HepG2 (cell line): ENCODE measurements around the gene CCDC74A. TPM values are rescaled to one million over a fixed set of nuclear protein-coding genes. Genes with fewer than 3 reads are reported as not detected.

ENCODE experiments used
- ASH2L ChIP-seq: fragments of 300-600, 200-600 bp; sonication (generic); IDR thresholded peaks from 2 replicates; pipeline ENCODE4 v1.7.0; 2017; ENCODE audit warnings: low read depth, mild to moderate bottlenecking, moderate library complexity, mixed read lengths, low read length; ENCODE audit not compliant: insufficient read length
- ATF7 ChIP-seq, 2 experiments: fragments of 450-650 bp in 1 of 2; sonication (generic) in 1 of 2; formaldehyde crosslinking in 1 of 2; IDR thresholded peaks; 2 replicates each; pipeline versions ENCODE4 v1.4.0 to v1.6.1; 2016 to 2020; ENCODE audit warnings: antibody characterized with exemption in 1 of 2, mild to moderate bottlenecking in 1 of 2, missing genetic modification reagents in 1 of 2
- FIP1L1 ChIP-seq: fragments of 200-400 bp; formaldehyde crosslinking; IDR thresholded peaks from 2 replicates; pipeline ENCODE4 v1.6.1; 2018; ENCODE audit warnings: low read depth, mild to moderate bottlenecking, low read length, moderate library complexity, borderline replicate concordance; ENCODE audit not compliant: insufficient read depth
- MYC ChIP-seq: sonication (generic); formaldehyde crosslinking; IDR thresholded peaks from 2 replicates; pipeline ENCODE4 v1.9.0; 2021; ENCODE audit warnings: missing genetic modification reagents, borderline replicate concordance
- PAWR ChIP-seq: sonication (generic); formaldehyde crosslinking; IDR thresholded peaks from 2 replicates; pipeline ENCODE4 v1.4.0; 2020; ENCODE audit warnings: missing genetic modification reagents, mild to moderate bottlenecking, borderline replicate concordance
- POLR2AphosphoS2 ChIP-seq: IDR thresholded peaks from 2 replicates; pipeline ENCODE4 v1.6.1; 2011; ENCODE audit warnings: low read depth, low read length, improper control_type of control experiment
- REPIN1 ChIP-seq: sonication (generic); formaldehyde crosslinking; IDR thresholded peaks from 2 replicates; pipeline ENCODE4 v1.8.0; 2022; ENCODE audit warnings: missing genetic modification reagents, low read depth, mild to moderate bottlenecking, borderline replicate concordance
- TARDBP ChIP-seq: sonication (generic); formaldehyde crosslinking; IDR thresholded peaks from 2 replicates; pipeline ENCODE4 v1.8.0; 2022; ENCODE audit warnings: mild to moderate bottlenecking, missing genetic modification reagents
- ZNF772 ChIP-seq: sonication (generic); formaldehyde crosslinking; IDR thresholded peaks from 2 replicates; pipeline ENCODE4 v1.5.0; 2020; ENCODE audit warnings: mild to moderate bottlenecking, missing genetic modification reagents
- polyA plus RNA-seq, 8 experiments: library from polyadenylated mRNA; depleted of rRNA in 3 of 8; stranded (reverse) in 7 of 8; unstranded in 1 of 8; fragments of >200 nt; fragmentation: Illumina TruSeq in 4 of 8; extraction: Trizol in 4 of 8; gene quantifications; 2 replicates each; pipeline versions ENCODE4 v1.2.1 to v1.2.3, GENCODE V29; 2011 to 2016; ENCODE audit warnings: low read depth in 4 of 8, missing spikeins in 1 of 8, mixed read lengths in 1 of 8; ENCODE audit not compliant: insufficient read depth in 1 of 8
- total RNA-seq, 5 experiments: library from RNA; depleted of rRNA; stranded (reverse); fragments of >200 nt; fragmentation: Illumina TruSeq; extraction: Trizol; gene quantifications; 2 replicates each; pipeline ENCODE4 v1.2.3, GENCODE V29; 2016; ENCODE audit warnings: low read depth in 1 of 5
- TF ChIP-seq, protein P1 (sequence below): IDR thresholded peaks from 2 replicates; pipeline ENCODE4 v1.4.0; 2020; ENCODE audit warnings: mild to moderate bottlenecking, missing genetic modification reagents
- TF ChIP-seq, protein P2 (sequence below): sonication (generic); formaldehyde crosslinking; conservative IDR thresholded peaks from 2 replicates; pipeline ENCODE4 v1.8.0; 2022; ENCODE audit warnings: low read depth, missing genetic modification reagents
- TF ChIP-seq, protein P3 (sequence below): sonication (generic); formaldehyde crosslinking; IDR thresholded peaks from 2 replicates; pipeline ENCODE4 v1.4.0; 2020; ENCODE audit warnings: missing genetic modification reagents

CCDC74A gene
- total and polyA plus RNA-seq, 2 of the 13 experiments (the other 11 are each of a cell fraction or from before 2014, with no cell fraction given) = 0.15 to 0.17 TPM

DNA sequence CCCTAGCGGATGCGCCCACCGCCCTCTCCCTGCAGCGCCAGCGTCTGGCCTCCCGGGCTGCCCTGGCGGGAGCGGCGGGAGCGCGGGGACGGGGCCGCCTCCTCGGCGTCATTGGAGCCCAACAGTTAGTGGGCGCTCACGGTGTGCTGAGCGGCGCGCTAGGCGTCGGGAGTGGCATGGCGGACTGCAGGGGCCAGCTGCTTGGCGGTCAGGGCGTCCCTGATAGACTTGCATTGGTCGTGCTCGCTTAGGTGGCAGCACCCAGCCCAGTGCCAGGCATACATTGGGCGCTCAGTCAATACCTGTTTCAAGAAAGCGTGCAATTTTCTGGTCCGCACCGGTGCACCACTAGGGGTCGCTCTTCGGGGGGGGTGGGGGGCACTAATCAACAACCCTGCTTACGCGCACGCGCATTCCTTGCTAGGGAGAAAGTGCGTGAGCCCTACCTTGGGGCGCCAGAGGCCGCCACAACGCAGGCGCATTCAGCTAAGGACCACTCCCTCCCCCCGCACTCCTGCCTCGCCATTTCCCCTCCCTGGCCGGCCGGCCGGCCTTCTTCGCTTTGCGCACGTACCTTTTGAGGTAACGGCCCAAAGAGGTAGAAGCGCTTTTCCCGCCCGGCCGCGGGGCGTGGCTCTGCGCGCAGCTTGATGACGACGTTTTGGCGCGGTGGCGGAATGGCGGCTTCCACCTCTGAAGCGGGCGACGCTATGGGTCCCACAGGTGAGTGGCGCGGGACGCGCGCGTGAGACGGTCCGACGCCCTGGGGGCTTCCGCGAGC, 35.1 kb upstream of the CCDC74A start (continued):
- TF ChIP-seq, protein P1, sequence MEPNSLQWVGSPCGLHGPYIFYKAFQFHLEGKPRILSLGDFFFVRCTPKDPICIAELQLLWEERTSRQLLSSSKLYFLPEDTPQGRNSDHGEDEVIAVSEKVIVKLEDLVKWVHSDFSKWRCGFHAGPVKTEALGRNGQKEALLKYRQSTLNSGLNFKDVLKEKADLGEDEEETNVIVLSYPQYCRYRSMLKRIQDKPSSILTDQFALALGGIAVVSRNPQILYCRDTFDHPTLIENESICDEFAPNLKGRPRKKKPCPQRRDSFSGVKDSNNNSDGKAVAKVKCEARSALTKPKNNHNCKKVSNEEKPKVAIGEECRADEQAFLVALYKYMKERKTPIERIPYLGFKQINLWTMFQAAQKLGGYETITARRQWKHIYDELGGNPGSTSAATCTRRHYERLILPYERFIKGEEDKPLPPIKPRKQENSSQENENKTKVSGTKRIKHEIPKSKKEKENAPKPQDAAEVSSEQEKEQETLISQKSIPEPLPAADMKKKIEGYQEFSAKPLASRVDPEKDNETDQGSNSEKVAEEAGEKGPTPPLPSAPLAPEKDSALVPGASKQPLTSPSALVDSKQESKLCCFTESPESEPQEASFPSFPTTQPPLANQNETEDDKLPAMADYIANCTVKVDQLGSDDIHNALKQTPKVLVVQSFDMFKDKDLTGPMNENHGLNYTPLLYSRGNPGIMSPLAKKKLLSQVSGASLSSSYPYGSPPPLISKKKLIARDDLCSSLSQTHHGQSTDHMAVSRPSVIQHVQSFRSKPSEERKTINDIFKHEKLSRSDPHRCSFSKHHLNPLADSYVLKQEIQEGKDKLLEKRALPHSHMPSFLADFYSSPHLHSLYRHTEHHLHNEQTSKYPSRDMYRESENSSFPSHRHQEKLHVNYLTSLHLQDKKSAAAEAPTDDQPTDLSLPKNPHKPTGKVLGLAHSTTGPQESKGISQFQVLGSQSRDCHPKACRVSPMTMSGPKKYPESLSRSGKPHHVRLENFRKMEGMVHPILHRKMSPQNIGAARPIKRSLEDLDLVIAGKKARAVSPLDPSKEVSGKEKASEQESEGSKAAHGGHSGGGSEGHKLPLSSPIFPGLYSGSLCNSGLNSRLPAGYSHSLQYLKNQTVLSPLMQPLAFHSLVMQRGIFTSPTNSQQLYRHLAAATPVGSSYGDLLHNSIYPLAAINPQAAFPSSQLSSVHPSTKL = peak; percentile 48; the same call in 1 of the 2 replicates
- TF ChIP-seq TARDBP (CRISPR knock-in tag) (peak; percentile 75), PAWR (CRISPR knock-in tag) (no peak), FIP1L1 (no peak), ASH2L (peak; percentile 75), REPIN1 (CRISPR knock-in tag) (peak; percentile 68; the same call in 1 of the 2 replicates), POLR2AphosphoS2 (no peak), ATF7 (IDR thresholded peaks at IDR 0.05) (no peak), ATF7 (CRISPR knock-in tag; IDR thresholded peaks at IDR 0.05) (no peak), ZNF772 (CRISPR knock-in tag) (peak; percentile 80; the same call in 1 of the 2 replicates), MYC (CRISPR knock-in tag) (peak; percentile 74)
- TF ChIP-seq, protein P2, sequence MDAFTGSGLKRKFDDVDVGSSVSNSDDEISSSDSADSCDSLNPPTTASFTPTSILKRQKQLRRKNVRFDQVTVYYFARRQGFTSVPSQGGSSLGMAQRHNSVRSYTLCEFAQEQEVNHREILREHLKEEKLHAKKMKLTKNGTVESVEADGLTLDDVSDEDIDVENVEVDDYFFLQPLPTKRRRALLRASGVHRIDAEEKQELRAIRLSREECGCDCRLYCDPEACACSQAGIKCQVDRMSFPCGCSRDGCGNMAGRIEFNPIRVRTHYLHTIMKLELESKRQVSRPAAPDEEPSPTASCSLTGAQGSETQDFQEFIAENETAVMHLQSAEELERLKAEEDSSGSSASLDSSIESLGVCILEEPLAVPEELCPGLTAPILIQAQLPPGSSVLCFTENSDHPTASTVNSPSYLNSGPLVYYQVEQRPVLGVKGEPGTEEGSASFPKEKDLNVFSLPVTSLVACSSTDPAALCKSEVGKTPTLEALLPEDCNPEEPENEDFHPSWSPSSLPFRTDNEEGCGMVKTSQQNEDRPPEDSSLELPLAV (CRISPR knock-in tag) = no peak
- TF ChIP-seq, protein P3, sequence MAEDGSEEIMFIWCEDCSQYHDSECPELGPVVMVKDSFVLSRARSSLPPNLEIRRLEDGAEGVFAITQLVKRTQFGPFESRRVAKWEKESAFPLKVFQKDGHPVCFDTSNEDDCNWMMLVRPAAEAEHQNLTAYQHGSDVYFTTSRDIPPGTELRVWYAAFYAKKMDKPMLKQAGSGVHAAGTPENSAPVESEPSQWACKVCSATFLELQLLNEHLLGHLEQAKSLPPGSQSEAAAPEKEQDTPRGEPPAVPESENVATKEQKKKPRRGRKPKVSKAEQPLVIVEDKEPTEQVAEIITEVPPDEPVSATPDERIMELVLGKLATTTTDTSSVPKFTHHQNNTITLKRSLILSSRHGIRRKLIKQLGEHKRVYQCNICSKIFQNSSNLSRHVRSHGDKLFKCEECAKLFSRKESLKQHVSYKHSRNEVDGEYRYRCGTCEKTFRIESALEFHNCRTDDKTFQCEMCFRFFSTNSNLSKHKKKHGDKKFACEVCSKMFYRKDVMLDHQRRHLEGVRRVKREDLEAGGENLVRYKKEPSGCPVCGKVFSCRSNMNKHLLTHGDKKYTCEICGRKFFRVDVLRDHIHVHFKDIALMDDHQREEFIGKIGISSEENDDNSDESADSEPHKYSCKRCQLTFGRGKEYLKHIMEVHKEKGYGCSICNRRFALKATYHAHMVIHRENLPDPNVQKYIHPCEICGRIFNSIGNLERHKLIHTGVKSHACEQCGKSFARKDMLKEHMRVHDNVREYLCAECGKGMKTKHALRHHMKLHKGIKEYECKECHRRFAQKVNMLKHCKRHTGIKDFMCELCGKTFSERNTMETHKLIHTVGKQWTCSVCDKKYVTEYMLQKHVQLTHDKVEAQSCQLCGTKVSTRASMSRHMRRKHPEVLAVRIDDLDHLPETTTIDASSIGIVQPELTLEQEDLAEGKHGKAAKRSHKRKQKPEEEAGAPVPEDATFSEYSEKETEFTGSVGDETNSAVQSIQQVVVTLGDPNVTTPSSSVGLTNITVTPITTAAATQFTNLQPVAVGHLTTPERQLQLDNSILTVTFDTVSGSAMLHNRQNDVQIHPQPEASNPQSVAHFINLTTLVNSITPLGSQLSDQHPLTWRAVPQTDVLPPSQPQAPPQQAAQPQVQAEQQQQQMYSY = no peak
